Measurements from ENCODE around the gene MMADHC.

The MMADHC gene

DNA sequence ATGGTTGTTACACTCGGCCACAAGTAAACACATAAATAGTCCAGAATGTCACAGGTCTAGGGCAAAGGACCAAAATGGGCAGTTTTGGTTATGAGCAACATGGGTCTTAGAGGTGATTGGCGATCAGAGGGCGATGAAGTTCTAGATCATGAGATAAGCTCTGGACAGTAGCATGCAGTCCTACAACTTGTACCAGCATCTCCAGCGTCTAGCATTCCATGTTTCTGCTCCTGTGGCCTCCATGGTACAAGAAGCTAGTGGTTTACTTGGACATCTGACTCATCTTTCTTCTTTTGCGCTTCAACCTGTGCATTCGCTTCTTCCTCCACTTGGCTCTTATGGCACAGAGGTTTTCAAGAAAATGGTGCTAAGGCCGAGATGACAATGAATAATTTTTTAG is 8.9 kb upstream of the MMADHC start:
- TF ChIP-seq POLR2AphosphoS5 (IDR thresholded peaks at IDR 0.05; ENCODE audit: low read depth, low read length) (no peak), SIN3A (IDR thresholded peaks at IDR 0.05; ENCODE audit: borderline replicate concordance, insufficient read depth, low read length) (no peak), REST (IDR thresholded peaks at IDR 0.05; ENCODE audit: insufficient read depth in 1 of 2, low read depth in 2 of 2, low read length in 2 of 2) (no peak), FOXP2 (optimal IDR thresholded peaks at IDR 0.05; ENCODE audit: borderline replicate concordance, extremely low read depth, extremely low read length, insufficient read depth) (no peak), TAF1 (IDR thresholded peaks at IDR 0.05; ENCODE audit: borderline replicate concordance, insufficient read depth, low read length) (no peak)

- no peak for TF ChIP-seq FOXP2 (optimal IDR thresholded peaks at IDR 0.05; ENCODE audit: borderline replicate concordance, extremely low read depth, extremely low read length, insufficient read depth)
- TF ChIP-seq TAF1 (IDR thresholded peaks at IDR 0.05; ENCODE audit: borderline replicate concordance, insufficient read depth, low read length): no peak
- TF ChIP-seq SIN3A (IDR thresholded peaks at IDR 0.05; ENCODE audit: borderline replicate concordance, insufficient read depth, low read length): no peak
- TF ChIP-seq POLR2AphosphoS5 (IDR thresholded peaks at IDR 0.05; ENCODE audit: low read depth, low read length): no peak
- no peak for TF ChIP-seq REST (IDR thresholded peaks at IDR 0.05; ENCODE audit: insufficient read depth in 1 of 2, low read depth in 2 of 2, low read length in 2 of 2)
These were observed 7.7 kb upstream of the MMADHC start for GRCh38 chr2:149595056-149595963.

DNA sequence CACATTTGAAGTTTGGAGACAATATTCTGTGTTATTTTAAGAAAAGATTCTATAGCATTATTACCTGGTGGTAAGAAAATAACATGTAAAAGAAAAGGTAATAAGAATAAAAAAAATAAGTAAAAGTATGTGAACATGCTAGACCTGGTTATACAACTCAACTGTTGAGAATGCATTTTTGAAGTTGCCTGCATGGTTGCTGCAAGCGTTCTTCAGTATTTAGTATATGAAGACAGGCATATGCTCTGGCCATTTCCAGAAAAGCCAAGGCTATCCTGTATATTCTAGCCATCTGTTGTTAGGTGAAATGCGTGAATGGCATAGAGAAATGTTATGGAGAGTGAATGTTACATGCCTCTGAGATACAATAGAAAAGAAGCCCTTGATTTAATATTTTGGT is 6.8 kb upstream of the MMADHC start:
- TF ChIP-seq FOXP2 (optimal IDR thresholded peaks at IDR 0.05; ENCODE audit: borderline replicate concordance, extremely low read depth, extremely low read length, insufficient read depth): no peak
- TF ChIP-seq REST (IDR thresholded peaks at IDR 0.05; ENCODE audit: insufficient read depth in 1 of 2, low read depth in 2 of 2, low read length in 2 of 2): no peak
- no peak for TF ChIP-seq POLR2AphosphoS5 (IDR thresholded peaks at IDR 0.05; ENCODE audit: low read depth, low read length)
- no peak for TF ChIP-seq SIN3A (IDR thresholded peaks at IDR 0.05; ENCODE audit: borderline replicate concordance, insufficient read depth, low read length)
- no peak for TF ChIP-seq TAF1 (IDR thresholded peaks at IDR 0.05; ENCODE audit: borderline replicate concordance, insufficient read depth, low read length)

DNA sequence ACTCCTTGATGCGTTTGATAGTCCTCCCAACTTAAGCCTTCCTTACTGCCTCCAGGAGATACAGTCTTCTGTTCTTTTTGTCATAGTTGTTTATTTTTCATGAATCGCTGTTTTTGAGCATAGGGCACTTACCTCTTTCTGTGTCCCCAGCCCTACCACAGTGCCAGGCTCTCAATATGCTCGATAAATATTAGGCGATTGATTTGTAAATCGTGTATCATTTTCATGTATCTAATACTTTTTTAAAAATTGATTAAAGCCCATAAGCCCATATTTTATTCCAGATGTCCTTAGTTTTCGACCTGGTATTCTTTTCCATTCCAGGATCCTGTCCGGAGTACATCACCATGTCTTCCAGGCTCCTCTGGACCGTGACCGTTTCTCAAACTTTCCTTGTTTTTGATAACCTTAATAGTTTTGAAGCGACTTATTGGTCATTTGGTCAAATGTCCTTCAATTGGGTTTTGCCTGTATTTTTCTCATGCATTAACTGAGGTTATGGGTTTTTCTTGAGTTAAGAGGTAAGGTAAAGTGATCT is 444 bp upstream of the MMADHC start:
- TF ChIP-seq REST (IDR thresholded peaks at IDR 0.05; ENCODE audit: insufficient read depth in 1 of 2, low read depth in 2 of 2, low read length in 2 of 2) (no peak; a peak in 1 of 4 replicates), POLR2AphosphoS5 (IDR thresholded peaks at IDR 0.05; ENCODE audit: low read depth, low read length) (no peak), SIN3A (IDR thresholded peaks at IDR 0.05; ENCODE audit: borderline replicate concordance, insufficient read depth, low read length) (no peak), FOXP2 (optimal IDR thresholded peaks at IDR 0.05; ENCODE audit: borderline replicate concordance, extremely low read depth, extremely low read length, insufficient read depth) (no peak), TAF1 (IDR thresholded peaks at IDR 0.05; ENCODE audit: borderline replicate concordance, insufficient read depth, low read length) (no peak)
